H1 (cell line): ENCODE results near the gene LINC01488.

ENCODE experiments used
- EP300 ChIP-seq, 2 experiments: IDR thresholded peaks; 1 replicate in 1 of 2; 2 replicates in 1 of 2; pipeline ENCODE4 v1.6.1; 2011 to 2012; ENCODE audit warnings: low read depth in 2 of 2, low read length in 2 of 2, mild to moderate bottlenecking in 2 of 2, borderline replicate concordance in 1 of 2, inconsistent platforms in 1 of 2, moderate library complexity in 1 of 2
- SP1 ChIP-seq: IDR thresholded peaks from 2 replicates; pipeline ENCODE4 v1.6.1; 2011; ENCODE audit warnings: low read depth, low read length
- ZNF274 ChIP-seq: IDR thresholded peaks from 2 replicates; pipeline ENCODE4 v1.7.0; 2012; ENCODE audit warnings: low read length, borderline replicate concordance; ENCODE audit errors: extremely low read depth
- TF ChIP-seq, protein P1 (sequence below), 3 experiments: IDR thresholded peaks; 1 replicate in 2 of 3; 2 replicates in 1 of 3; pipeline versions ENCODE4 v1.5.1 to v1.6.1; 2011; ENCODE audit warnings: low read length in 3 of 3, mild to moderate bottlenecking in 3 of 3, inconsistent platforms in 2 of 3, low read depth in 1 of 3, moderate library complexity in 1 of 3; ENCODE audit not compliant: insufficient read depth in 1 of 3; ENCODE audit errors: control extremely low read depth in 1 of 3

DNA sequence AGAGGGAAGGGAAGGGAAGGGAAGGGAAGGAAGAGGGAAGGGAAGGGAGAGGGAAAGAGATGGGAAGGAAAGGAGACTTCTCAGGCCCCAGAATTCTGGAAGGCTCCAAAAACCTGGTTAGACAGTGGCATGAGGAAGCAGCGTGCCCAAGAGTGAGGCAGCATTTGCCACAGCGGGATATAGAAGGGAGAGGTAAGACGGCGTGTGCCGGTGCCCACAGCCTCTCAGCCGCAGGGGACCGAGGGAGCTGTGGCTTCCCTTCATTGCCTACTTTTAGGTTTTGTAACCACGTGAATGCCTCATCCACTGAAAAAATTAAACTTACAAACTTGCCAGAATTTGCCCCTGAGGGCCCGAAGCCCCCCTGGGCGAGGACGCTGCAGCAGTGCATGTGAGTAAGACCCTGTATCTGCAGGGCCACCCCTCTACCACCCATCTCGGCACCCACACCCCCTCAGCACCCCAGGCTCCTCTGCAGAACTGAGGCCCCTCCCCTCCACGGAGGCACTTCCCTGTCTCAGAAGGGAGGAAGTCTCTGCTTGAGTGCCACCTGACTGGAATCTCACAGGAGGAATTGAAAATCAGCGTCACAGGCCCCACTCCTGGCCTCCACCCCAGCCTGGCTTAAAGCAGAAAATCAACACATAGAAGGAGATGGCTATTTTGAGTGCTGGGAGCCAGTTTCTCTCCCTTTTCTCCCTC lies 58.1 kb downstream of the LINC01488 start:
- TF ChIP-seq EP300 (IDR thresholded peaks at IDR 0.05; ENCODE audit: borderline replicate concordance in 1 of 2, low read depth in 2 of 2, low read length in 2 of 2) (no peak), SP1 (no peak), ZNF274 (no peak)
- TF ChIP-seq, protein P1, sequence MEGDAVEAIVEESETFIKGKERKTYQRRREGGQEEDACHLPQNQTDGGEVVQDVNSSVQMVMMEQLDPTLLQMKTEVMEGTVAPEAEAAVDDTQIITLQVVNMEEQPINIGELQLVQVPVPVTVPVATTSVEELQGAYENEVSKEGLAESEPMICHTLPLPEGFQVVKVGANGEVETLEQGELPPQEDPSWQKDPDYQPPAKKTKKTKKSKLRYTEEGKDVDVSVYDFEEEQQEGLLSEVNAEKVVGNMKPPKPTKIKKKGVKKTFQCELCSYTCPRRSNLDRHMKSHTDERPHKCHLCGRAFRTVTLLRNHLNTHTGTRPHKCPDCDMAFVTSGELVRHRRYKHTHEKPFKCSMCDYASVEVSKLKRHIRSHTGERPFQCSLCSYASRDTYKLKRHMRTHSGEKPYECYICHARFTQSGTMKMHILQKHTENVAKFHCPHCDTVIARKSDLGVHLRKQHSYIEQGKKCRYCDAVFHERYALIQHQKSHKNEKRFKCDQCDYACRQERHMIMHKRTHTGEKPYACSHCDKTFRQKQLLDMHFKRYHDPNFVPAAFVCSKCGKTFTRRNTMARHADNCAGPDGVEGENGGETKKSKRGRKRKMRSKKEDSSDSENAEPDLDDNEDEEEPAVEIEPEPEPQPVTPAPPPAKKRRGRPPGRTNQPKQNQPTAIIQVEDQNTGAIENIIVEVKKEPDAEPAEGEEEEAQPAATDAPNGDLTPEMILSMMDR (IDR thresholded peaks at IDR 0.05; ENCODE audit: control extremely low read depth in 1 of 3, insufficient read depth in 1 of 3, low read depth in 1 of 3, low read length in 3 of 3) = no peak
